Hepatocyte (in vitro differentiated cells): ENCODE measurements around the gene DUSP28. TPM values are rescaled to one million over a fixed set of nuclear protein-coding genes. Genes with fewer than 3 reads are reported as not detected.

Source experiments
- DNase-seq: peaks from one replicate; pipeline ENCODE4 v3.0.0-alpha.2; 2016; ENCODE audit warnings: low spot score
- H2AFZ ChIP-seq: fragments of 200-600 bp; sonication (generic); 2 replicates; pipeline ENCODE4 v1.6.0; 2016; ENCODE audit warnings: antibody characterized with exemption, mild to moderate bottlenecking
- H3K27ac ChIP-seq: fragments of 200-600 bp; sonication (generic); 2 replicates; pipeline ENCODE4 v1.5.1; 2016; ENCODE audit warnings: mild to moderate bottlenecking
- H3K27me3 ChIP-seq: fragments of 200-600 bp; sonication (generic); 2 replicates; pipeline ENCODE4 v1.6.1; 2016
- H3K36me3 ChIP-seq: fragments of 200-600 bp; sonication (generic); replicated peaks from 2 replicates; pipeline ENCODE4 v1.5.1; 2016; ENCODE audit warnings: low read depth; ENCODE audit not compliant: insufficient read depth
- H3K4me1 ChIP-seq: fragments of 200-600 bp; sonication (generic); 2 replicates; pipeline ENCODE4 v1.5.1; 2016; ENCODE audit warnings: mild to moderate bottlenecking, moderate library complexity; ENCODE audit not compliant: insufficient read depth
- H3K4me2 ChIP-seq: fragments of 200-600 bp; sonication (generic); 2 replicates; pipeline ENCODE4 v1.6.0; 2016
- H3K4me3 ChIP-seq: fragments of 200-600 bp; sonication (generic); 2 replicates; pipeline ENCODE4 v1.5.1; 2016; ENCODE audit warnings: mild to moderate bottlenecking
- H3K79me2 ChIP-seq: fragments of 200-600 bp; sonication (generic); 2 replicates; pipeline ENCODE4 v1.6.0; 2017; ENCODE audit warnings: mild to moderate bottlenecking
- H3K9me2 ChIP-seq: fragments of 200-600 bp; sonication (generic); replicated peaks from 2 replicates; pipeline ENCODE4 v1.6.0; 2017; ENCODE audit warnings: mild to moderate bottlenecking; ENCODE audit not compliant: insufficient read depth
- H3K9me3 ChIP-seq: fragments of 200-600 bp; sonication (generic); 2 replicates; pipeline ENCODE4 v1.5.1; 2016; ENCODE audit warnings: low read depth, mild to moderate bottlenecking
- H4K20me1 ChIP-seq: fragments of 200-600 bp; sonication (generic); 2 replicates; pipeline ENCODE4 v1.6.0; 2016; ENCODE audit warnings: mild to moderate bottlenecking; ENCODE audit not compliant: insufficient read depth, poor library complexity, severe bottlenecking
- EZH2 ChIP-seq: fragments of 200-600 bp; sonication (generic); IDR thresholded peaks from 2 replicates; pipeline ENCODE4 v1.6.1; 2016; ENCODE audit warnings: antibody characterized with exemption, mild to moderate bottlenecking, borderline replicate concordance
- EZH2phosphoT487 ChIP-seq: fragments of 200-600 bp; sonication (generic); IDR thresholded peaks from one replicate; pipeline ENCODE4 v1.6.1; 2018; ENCODE audit warnings: antibody characterized with exemption, mild to moderate bottlenecking, low read depth, moderate library complexity; ENCODE audit not compliant: unreplicated experiment, severe bottlenecking
- WGBS: methylation state at CpG from one replicate; pipeline ENCODE4 v1.1.6; 2016; ENCODE audit warnings: low lambda C conversion rate; ENCODE audit errors: missing lambda C conversion rate; 5-methylcytosine and 5-hydroxymethylcytosine counted together
- polyA plus RNA-seq: library from polyadenylated mRNA; unstranded; fragments of >200 nt; fragmentation: Nextera tagmentation; extraction: Ambion mirVana; gene quantifications from 2 replicates; pipeline ENCODE4 v1.2.1, GENCODE V29; 2016
- total RNA-seq: library from RNA; depleted of rRNA; stranded (reverse); fragments of >200 nt; gene quantifications from 2 replicates; pipeline ENCODE4 v1.2.3, GENCODE V29; 2014
- TF ChIP-seq, protein P1 (sequence below): fragments of 200-600 bp; sonication (generic); IDR thresholded peaks from 2 replicates; pipeline ENCODE4 v1.5.1; 2016; ENCODE audit warnings: antibody characterized with exemption, mild to moderate bottlenecking; ENCODE audit not compliant: poor library complexity

DUSP28 gene
- total and polyA plus RNA-seq, 2 experiments from 2014 or later = 4.6 to 6.8 TPM

- Histone ChIP-seq H3K9me2 (no peaks in the 10 kb centered on the region), H3K4me1 (no peaks in the 10 kb centered on the region), H3K4me3 (no peak overlapping the region), H4K20me1 (no peaks in the 10 kb centered on the region), H3K27me3 (no peaks in the 10 kb centered on the region), H3K27ac (no peak overlapping the region), H3K36me3 (no peaks in the 10 kb centered on the region), H3K79me2 (no peaks in the 10 kb centered on the region), H3K9me3 (peaks cover 15% of the 10 kb centered on the region), H3K4me2 (no peak overlapping the region), H2AFZ (no peak overlapping the region)
- 83% methylated on average over 7 of the region's 7 CpGs for WGBS
- TF ChIP-seq, protein P1, sequence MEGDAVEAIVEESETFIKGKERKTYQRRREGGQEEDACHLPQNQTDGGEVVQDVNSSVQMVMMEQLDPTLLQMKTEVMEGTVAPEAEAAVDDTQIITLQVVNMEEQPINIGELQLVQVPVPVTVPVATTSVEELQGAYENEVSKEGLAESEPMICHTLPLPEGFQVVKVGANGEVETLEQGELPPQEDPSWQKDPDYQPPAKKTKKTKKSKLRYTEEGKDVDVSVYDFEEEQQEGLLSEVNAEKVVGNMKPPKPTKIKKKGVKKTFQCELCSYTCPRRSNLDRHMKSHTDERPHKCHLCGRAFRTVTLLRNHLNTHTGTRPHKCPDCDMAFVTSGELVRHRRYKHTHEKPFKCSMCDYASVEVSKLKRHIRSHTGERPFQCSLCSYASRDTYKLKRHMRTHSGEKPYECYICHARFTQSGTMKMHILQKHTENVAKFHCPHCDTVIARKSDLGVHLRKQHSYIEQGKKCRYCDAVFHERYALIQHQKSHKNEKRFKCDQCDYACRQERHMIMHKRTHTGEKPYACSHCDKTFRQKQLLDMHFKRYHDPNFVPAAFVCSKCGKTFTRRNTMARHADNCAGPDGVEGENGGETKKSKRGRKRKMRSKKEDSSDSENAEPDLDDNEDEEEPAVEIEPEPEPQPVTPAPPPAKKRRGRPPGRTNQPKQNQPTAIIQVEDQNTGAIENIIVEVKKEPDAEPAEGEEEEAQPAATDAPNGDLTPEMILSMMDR = no peak
- TF ChIP-seq EZH2 (no peak), EZH2phosphoT487 (no peak)
- no peak for DNase-seq
Measured at GRCh38 chr2:240530181-240530580, 30.0 kb upstream of the DUSP28 start.

- 98% methylated on average over 5 of the region's 5 CpGs for WGBS
- Histone ChIP-seq H3K9me2 (no peaks in the 10 kb centered on the region), H3K4me2 (no peak overlapping the region), H4K20me1 (no peaks in the 10 kb centered on the region), H3K9me3 (peaks cover 14% of the 10 kb centered on the region), H3K79me2 (no peaks in the 10 kb centered on the region), H3K27me3 (no peaks in the 10 kb centered on the region), H3K36me3 (no peaks in the 10 kb centered on the region), H3K4me3 (no peak overlapping the region), H3K27ac (no peak overlapping the region), H3K4me1 (peaks cover 4% of the 10 kb centered on the region), H2AFZ (no peak overlapping the region)
- DNase-seq = no peak
- TF ChIP-seq, protein P1 = no peak
- TF ChIP-seq EZH2 = no peak
- TF ChIP-seq EZH2phosphoT487 = no peak
Measured at GRCh38 chr2:240531038-240531437, 29.1 kb upstream of the DUSP28 start.

- H3K36me3 ChIP-seq = no peaks in the 10 kb centered on the region
- no peaks in the 10 kb centered on the region for H4K20me1 ChIP-seq
- H2AFZ ChIP-seq = no peak overlapping the region
- no peak overlapping the region for H3K4me3 ChIP-seq
- no peaks in the 10 kb centered on the region for H3K9me2 ChIP-seq
- no peaks in the 10 kb centered on the region for H3K27me3 ChIP-seq
- no peaks in the 10 kb centered on the region for H3K79me2 ChIP-seq
- no peak overlapping the region for H3K4me2 ChIP-seq
- peaks cover 14% of the 10 kb centered on the region for H3K9me3 ChIP-seq
- no peak for DNase-seq
- peaks cover 4% of the 10 kb centered on the region for H3K4me1 ChIP-seq
- no peak overlapping the region for H3K27ac ChIP-seq
- WGBS = 97% methylated on average over 1 of the region's 1 CpG
- TF ChIP-seq EZH2 (no peak), EZH2phosphoT487 (no peak)
- TF ChIP-seq, protein P1 = no peak
Measured at GRCh38 chr2:240532031-240532775, 28.0 kb upstream of the DUSP28 start.
